NCI-H524 (cell line): Measurements from ENCODE around the gene ZNRF2.

Experiments used
- DNase-seq, 2 experiments: peaks; one replicate each; lab custom pipeline; 2025; lab: John Stamatoyannopoulos, UW

ZNRF2 gene

DNA sequence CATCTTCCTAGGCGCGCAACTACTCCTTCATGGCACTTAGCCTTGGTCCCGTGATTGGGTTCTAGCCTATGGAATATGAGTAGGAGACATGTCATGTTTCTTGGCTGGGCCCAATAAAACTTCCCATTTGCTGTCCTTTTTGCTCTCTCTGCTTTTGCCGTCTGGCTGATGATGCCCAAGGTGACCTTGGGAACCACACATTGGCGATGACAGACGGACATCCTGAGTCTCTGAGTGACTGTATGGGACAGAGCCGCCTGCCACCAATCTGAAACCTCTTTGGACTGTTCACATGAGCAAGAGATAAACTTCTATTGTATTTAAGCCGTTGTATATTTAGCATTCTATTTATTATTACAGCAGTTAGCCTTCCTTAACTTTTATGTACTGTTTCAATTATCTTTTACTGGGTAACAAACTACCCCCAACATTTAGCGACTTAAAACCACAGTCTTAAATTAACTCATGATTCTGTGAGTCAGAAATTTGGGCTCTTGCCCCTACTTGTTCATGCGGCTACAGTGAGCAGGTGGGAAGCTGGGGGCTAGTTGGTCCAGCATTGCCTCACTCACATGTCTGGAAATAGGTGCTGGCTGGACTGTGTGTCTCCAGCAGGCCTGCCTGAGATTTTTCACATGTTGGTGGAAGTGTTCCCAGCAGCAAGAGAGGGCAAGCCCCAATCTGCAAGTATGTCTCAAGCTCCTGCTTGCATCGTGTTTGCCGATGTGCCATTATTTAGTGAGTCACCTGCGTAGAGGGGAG is 122.4 kb downstream of the ZNRF2 start:
- DNase-seq: no peak

DNA sequence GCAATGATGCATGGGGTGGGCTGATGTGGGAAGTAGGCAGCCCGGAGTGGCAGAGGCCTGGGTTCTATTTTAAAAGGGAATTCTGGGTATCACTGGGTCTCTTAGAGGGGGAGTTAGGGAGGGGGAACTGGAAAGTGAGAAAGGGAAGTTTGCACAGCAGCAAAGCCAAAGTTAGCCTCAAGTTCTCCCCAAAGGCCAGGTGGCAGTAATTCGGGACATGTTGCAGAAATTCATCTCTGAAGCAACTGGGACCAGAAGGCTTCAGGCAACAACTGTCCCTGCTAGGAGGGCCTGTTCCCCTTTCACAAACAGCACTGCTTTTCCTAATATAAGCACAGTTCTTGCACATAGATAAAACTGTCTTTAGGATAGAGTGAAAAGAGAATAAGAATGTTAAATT is 126.8 kb downstream of the ZNRF2 start:
- no peak for DNase-seq

DNA sequence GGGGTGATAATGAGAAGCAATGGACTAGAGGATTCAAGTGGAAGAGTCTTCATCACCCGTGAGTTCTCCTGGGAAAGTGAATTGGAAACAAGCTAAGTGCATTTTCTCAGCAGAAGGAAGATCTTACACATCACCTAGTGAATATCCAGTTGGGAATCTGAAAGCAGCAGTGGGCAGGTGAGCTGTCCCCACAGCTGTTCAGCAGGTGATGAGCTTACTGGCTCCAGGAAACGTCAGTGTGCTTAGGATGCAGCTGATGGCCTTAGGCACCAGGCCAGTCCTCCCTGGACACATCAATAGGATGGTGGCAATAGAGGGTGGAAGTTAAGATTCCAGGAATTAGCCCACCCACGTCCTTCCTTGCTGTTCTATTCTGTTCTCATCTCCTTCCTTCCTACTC is 127.5 kb downstream of the ZNRF2 start:
- no peak for DNase-seq

DNA sequence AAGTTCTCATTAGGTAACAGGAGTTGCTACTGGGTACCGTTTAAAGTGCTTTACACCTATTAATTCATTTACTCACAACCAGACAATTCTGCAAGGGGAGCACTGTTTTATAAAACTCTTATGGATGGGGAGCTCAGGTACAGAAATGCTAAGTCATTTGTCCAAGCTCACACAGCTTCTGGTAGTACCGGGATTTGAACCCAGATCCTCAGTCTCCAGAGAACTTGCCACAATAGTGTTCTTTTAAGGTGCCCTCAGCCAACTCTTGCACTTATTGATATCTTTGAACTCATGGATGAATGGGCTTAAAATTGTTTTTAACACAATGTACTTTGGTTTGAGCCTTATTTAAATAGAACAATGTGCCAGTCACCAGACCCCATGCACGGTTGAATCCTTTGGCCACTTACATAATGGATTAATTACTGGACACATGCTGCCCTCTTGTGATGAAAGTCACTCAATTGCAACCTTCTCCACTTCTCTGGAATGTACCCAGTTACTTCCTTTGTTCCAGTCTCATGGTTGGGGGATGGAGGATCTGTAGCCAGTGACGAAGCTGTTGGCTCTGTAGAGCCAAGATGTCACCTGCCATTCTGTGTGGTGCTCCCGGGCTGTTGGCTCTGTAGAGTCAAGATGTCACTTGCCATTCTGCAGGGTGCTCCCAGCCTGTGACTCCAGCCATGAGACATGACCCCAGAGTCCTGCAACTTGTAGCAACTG is 128.5 kb downstream of the ZNRF2 start:
- peak; percentile 3 to 67 for DNase-seq

DNA sequence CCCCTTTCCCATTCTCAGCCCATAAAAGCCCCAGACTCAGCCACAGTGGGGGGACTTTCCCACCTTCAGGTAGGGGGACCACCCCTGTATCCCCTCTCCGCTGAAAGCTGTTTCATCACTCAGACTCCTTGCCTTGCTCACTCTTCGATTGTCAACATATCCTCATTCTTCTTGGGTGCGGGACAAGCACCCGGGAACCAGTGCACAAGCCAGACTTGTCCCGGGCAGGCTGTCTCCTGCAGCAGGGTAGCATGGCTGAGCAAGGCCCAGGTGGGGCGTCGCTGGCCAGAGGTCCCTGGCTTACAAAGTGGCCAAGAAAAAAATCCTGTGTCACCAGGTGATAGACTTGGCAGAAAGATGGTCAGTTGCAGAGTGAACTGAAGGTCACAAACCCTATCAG is 129.5 kb downstream of the ZNRF2 start:
- DNase-seq: no peak
